Spinal cord (tissue), 10 donors: ENCODE data around the gene FAM168B. TPM values are rescaled to one million over a fixed set of nuclear protein-coding genes. Genes with fewer than 3 reads are reported as not detected.

Experiments
- DNase-seq, 6 donors: peaks; one replicate each; pipeline versions ENCODE4 v3.0.0 to v3.0.0-alpha.2; 2013 to 2015; ENCODE audit warnings: low spot score in 6 of 6, low read depth in 4 of 6
- H3K27ac ChIP-seq: one replicate; pipeline ENCODE4 v1.5.1; 2013; ENCODE audit warnings: low read depth, low read length, control low read depth
- H3K27me3 ChIP-seq: one replicate; pipeline ENCODE4 v1.6.1; 2013; ENCODE audit warnings: low read length; ENCODE audit not compliant: control insufficient read depth, insufficient read depth
- H3K36me3 ChIP-seq: one replicate; pipeline ENCODE4 v1.6.1; 2013; ENCODE audit warnings: low read length; ENCODE audit not compliant: control insufficient read depth, insufficient read depth
- H3K4me1 ChIP-seq: one replicate; pipeline ENCODE4 v1.6.1; 2013; ENCODE audit warnings: low read length; ENCODE audit not compliant: control insufficient read depth, insufficient read depth
- H3K4me3 ChIP-seq: one replicate; pipeline ENCODE4 v1.5.1; 2013; ENCODE audit warnings: low read depth, low read length, control low read depth
- H3K9me3 ChIP-seq: one replicate; pipeline ENCODE4 v1.6.1; 2013; ENCODE audit warnings: low read length; ENCODE audit not compliant: control insufficient read depth, insufficient read depth
- WGBS: methylation state at CpG from one replicate; pipeline ENCODE4 v1.1.5; 2013; ENCODE audit warnings: missing lambda C conversion rate; ENCODE audit not compliant: insufficient coverage; 5-methylcytosine and 5-hydroxymethylcytosine counted together
- polyA plus RNA-seq, 2 donors: library from polyadenylated mRNA; unstranded; fragments of 120-200 nt; gene quantifications; one replicate each; pipeline ENCODE4 v1.2.1, GENCODE V29; 2013; ENCODE audit not compliant: insufficient read length in 2 of 2
- total RNA-seq, 2 donors: library from RNA; depleted of rRNA in 1 of 2; stranded (reverse); fragments of 120-200 nt in 1 of 2; fragments of >200 nt in 1 of 2; gene quantifications; one replicate each; pipeline versions ENCODE4 v1.2.3 to v1.2.4, GENCODE V29; 2013 to 2014
- donor health status: healthy.

Gene FAM168B
- total and polyA plus RNA-seq, 4 donors = 76.0 to 172 (median 133) TPM

DNA sequence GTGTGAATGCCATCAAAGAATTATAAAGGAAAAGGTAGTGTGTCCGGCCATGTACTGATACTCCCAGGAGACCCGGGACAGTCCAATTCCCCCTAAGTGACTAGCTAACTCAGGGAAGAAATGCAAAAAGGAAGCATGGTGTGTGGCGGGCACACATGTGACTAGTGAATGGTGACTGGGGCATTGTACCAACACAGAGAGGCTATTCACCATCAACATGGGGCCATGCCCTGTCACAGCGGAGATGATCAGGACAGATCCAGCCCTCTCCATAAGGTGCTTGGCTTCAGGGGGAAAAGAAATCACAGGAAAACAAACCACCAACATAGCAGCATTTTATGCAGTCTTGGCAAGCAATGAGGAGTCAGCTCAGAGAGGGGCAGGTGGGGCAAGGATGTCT is 34.3 kb downstream of the FAM168B start:
- DNase-seq = peak in 2 of 6 donors; percentile 66 to 68
- no peak overlapping the region for H3K4me3 ChIP-seq
- H3K4me1 ChIP-seq = peaks cover 29% of the 10 kb centered on the region
- H3K36me3 ChIP-seq = peaks cover 30% of the 10 kb centered on the region
- no CpG with 5 or more reads among the region's 4 CpGs for WGBS
- H3K27me3 ChIP-seq = no peaks in the 10 kb centered on the region
- H3K9me3 ChIP-seq = no peaks in the 10 kb centered on the region
- H3K27ac ChIP-seq = no peak overlapping the region

DNA sequence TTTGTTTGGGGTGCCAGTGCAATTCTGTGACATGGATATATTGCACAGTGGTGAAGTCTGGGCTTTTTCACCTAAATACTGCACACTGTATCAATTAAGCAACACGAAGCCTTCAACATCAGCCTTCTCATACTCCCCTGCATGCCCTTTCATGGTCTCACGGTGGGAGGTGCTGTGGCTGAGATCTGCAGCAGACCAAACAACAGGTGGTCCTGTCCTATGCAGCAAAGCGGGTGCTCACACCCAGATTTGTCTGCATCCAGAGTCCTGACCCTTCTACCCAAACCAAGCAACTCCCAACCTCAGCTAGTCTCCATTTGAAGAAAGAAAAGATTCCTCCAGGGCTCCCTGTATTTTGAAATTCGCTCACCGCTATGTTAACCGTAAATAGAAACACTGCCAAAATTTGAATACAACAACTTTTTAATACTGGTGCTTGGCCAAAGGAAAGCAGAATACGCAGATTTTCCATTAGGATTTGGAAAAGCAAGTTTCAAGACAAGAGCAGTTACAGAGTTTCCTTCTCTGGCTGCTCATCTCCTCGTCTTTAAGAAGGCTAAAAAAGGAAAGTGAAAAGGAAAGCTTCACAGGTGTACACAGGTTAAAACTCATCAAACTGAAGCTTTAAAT is 34.9 kb downstream of the FAM168B start:
- Histone ChIP-seq H3K36me3 (peaks cover 36% of the 10 kb centered on the region), H3K27me3 (no peaks in the 10 kb centered on the region), H3K4me1 (peaks cover 29% of the 10 kb centered on the region), H3K27ac (no peak overlapping the region), H3K9me3 (no peaks in the 10 kb centered on the region), H3K4me3 (no peak overlapping the region)
- 63% methylated on average over 4 of the region's 8 CpGs for WGBS
- no peak for DNase-seq

DNA sequence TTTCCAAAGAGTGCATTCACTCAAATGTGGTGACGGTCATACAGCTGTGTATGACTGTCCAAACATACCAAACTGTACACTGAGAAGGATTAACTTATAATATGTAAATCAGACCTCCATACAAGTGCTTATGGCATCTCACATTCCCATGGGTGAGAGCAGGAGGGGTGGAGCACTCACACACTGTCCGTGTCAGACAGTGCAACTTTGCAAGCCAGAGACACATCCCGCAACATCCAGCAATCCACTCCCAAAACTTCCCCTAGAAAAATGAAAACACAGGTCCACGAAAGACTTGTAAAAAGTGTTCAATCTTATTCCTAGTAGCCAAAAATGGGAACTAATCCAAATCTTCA is 36.4 kb downstream of the FAM168B start:
- Histone ChIP-seq H3K27ac (no peak overlapping the region), H3K4me3 (no peak overlapping the region), H3K9me3 (no peaks in the 10 kb centered on the region), H3K4me1 (peaks cover 29% of the 10 kb centered on the region), H3K36me3 (peaks cover 47% of the 10 kb centered on the region), H3K27me3 (no peaks in the 10 kb centered on the region)
- DNase-seq = no peak
- WGBS = 86% methylated on average over 2 of the region's 4 CpGs

- Histone ChIP-seq H3K4me1 (peaks cover 26% of the 10 kb centered on the region), H3K27me3 (no peaks in the 10 kb centered on the region), H3K27ac (no peak overlapping the region), H3K36me3 (peaks cover 47% of the 10 kb centered on the region), H3K9me3 (no peaks in the 10 kb centered on the region), H3K4me3 (no peak overlapping the region)
- peak in 2 of 6 donors; percentile 44 to 75 for DNase-seq
- WGBS = 34% methylated on average over 2 of the region's 5 CpGs
Measured at GRCh38 chr2:131056204-131056931, 36.9 kb downstream of the FAM168B start.

- Histone ChIP-seq H3K27ac (no peak overlapping the region), H3K4me1 (peaks cover 31% of the 10 kb centered on the region), H3K4me3 (no peak overlapping the region), H3K9me3 (no peaks in the 10 kb centered on the region), H3K27me3 (no peaks in the 10 kb centered on the region), H3K36me3 (peaks cover 53% of the 10 kb centered on the region)
- no peak for DNase-seq
- WGBS = 91% methylated on average over 19 of the region's 26 CpGs
Measured at GRCh38 chr2:131055169-131056065, 37.8 kb downstream of the FAM168B start.

GRCh38 chr2:131054488-131054887 is 38.8 kb downstream of the FAM168B start:
- no peaks in the 10 kb centered on the region for H3K9me3 ChIP-seq
- DNase-seq = no peak
- H3K27ac ChIP-seq = no peak overlapping the region
- peaks cover 49% of the 10 kb centered on the region for H3K36me3 ChIP-seq
- peaks cover 31% of the 10 kb centered on the region for H3K4me1 ChIP-seq
- H3K27me3 ChIP-seq = no peaks in the 10 kb centered on the region
- 100% methylated on average over 1 of the region's 7 CpGs for WGBS
- no peak overlapping the region for H3K4me3 ChIP-seq

DNA sequence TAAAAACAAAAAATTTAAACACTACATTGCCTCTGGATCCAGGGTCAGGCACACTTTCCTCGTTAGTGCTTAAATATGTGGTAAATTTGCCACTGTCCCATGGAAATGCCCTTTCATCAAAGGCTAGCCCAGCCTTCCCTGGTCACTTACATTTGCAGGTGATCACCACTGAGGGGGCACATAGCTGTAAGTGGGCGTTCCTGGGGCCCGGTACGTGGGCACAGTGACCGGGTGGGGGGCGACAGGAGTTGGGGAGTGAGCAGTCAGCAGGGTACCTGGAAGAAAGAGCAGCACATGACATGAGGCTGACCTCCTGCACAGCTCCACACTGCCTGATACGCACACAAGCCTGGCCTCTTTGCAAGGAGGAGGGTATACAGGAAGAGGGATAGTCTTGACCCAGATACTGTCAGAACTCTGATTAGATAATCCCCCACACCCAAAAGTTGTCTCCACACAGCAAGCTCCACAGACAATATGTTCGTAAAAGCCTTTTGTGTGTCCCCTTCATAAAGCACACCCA is 40.5 kb downstream of the FAM168B start:
- Histone ChIP-seq H3K4me3 (no peak overlapping the region), H3K27ac (no peak overlapping the region), H3K4me1 (peaks cover 21% of the 10 kb centered on the region), H3K9me3 (no peaks in the 10 kb centered on the region), H3K36me3 (peaks cover 58% of the 10 kb centered on the region), H3K27me3 (no peaks in the 10 kb centered on the region)
- DNase-seq = no peak
- WGBS = 92% methylated on average over 6 of the region's 8 CpGs

DNA sequence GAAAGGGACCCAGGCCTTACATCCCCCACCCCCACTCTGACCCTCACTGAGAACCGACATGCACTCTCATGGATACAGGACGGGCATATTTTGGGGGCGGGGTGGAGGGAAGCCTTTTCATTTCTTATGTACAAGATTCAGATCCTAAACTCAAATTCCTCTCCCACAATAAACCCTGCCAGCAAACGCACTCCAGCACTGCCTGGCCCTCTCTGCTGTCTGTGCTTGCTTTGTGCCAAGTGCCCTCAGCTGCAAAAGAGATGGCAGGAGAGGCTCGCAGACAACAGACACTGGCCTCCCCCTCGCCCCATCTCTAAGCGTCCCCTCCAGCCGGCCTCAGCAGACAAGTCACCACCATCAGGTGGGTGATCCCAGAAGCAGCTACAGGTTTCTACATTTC is 42.4 kb downstream of the FAM168B start:
- Histone ChIP-seq H3K27ac (no peak overlapping the region), H3K36me3 (peaks cover 74% of the 10 kb centered on the region), H3K4me3 (no peak overlapping the region), H3K9me3 (no peaks in the 10 kb centered on the region), H3K27me3 (no peaks in the 10 kb centered on the region), H3K4me1 (peaks cover 25% of the 10 kb centered on the region)
- WGBS = 52% methylated on average over 4 of the region's 8 CpGs
- no peak for DNase-seq

GRCh38 chr2:131049150-131049718 is 44.0 kb downstream of the FAM168B start:
- no peak for DNase-seq
- H3K4me3 ChIP-seq = no peak overlapping the region
- peaks cover 75% of the 10 kb centered on the region for H3K36me3 ChIP-seq
- H3K9me3 ChIP-seq = no peaks in the 10 kb centered on the region
- H3K27me3 ChIP-seq = no peaks in the 10 kb centered on the region
- H3K27ac ChIP-seq = no peak overlapping the region
- peaks cover 27% of the 10 kb centered on the region for H3K4me1 ChIP-seq
- WGBS = 93% methylated on average over 5 of the region's 7 CpGs
